ENCODE results near the gene USP15.

DNA sequence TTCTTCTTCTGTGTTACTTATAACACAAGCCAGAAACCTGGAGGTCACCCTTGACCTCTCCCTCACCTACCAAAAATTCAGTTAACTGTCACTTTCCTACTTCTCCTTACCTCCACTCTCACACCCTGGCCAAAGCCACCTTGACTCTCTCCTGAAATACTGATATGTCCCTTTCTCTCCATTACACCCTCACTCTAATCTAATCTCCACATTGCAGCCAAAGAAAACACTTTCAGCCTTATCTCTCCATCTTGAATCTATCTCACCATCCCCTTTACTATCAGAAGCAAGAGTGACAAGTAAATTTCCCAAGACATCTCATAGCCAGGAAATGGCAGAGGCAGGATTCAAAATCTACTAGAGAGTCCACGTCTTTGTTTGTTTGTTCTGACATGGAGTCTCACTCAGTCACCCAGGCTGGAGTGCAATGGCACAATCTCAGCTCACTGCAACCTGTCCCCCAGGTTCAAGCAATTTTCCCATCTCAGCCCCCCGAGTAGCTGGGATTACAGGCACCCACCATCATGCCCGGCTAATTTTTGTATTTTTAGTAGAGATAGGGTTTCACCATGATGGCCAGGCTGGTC, 28.0 kb upstream of the USP15 start:
- no peak for TF ChIP-seq CEBPB (IDR thresholded peaks at IDR 0.05; ENCODE audit: low read depth, low read length)
- TF ChIP-seq SMC3 (IDR thresholded peaks at IDR 0.05; ENCODE audit: low read depth, low read length), result no peak
- TF ChIP-seq, protein P1, sequence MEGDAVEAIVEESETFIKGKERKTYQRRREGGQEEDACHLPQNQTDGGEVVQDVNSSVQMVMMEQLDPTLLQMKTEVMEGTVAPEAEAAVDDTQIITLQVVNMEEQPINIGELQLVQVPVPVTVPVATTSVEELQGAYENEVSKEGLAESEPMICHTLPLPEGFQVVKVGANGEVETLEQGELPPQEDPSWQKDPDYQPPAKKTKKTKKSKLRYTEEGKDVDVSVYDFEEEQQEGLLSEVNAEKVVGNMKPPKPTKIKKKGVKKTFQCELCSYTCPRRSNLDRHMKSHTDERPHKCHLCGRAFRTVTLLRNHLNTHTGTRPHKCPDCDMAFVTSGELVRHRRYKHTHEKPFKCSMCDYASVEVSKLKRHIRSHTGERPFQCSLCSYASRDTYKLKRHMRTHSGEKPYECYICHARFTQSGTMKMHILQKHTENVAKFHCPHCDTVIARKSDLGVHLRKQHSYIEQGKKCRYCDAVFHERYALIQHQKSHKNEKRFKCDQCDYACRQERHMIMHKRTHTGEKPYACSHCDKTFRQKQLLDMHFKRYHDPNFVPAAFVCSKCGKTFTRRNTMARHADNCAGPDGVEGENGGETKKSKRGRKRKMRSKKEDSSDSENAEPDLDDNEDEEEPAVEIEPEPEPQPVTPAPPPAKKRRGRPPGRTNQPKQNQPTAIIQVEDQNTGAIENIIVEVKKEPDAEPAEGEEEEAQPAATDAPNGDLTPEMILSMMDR (conservative IDR thresholded peaks at IDR 0.05; ENCODE audit: low read depth, low read length), result no peak
- TF ChIP-seq POLR2A (IDR thresholded peaks at IDR 0.05; ENCODE audit: low read depth, low read length), result no peak
- TF ChIP-seq MAFK (IDR thresholded peaks at IDR 0.05; ENCODE audit: low read depth, low read length), result no peak
- no peak for TF ChIP-seq FOS (IDR thresholded peaks at IDR 0.05; ENCODE audit: low read depth, low read length)
- no peak for TF ChIP-seq MAZ (IDR thresholded peaks at IDR 0.05; ENCODE audit: borderline replicate concordance, low read depth, low read length)
- TF ChIP-seq RFX5 (IDR thresholded peaks at IDR 0.05; ENCODE audit: low read depth, low read length), result no peak
- TF ChIP-seq, protein P2, sequence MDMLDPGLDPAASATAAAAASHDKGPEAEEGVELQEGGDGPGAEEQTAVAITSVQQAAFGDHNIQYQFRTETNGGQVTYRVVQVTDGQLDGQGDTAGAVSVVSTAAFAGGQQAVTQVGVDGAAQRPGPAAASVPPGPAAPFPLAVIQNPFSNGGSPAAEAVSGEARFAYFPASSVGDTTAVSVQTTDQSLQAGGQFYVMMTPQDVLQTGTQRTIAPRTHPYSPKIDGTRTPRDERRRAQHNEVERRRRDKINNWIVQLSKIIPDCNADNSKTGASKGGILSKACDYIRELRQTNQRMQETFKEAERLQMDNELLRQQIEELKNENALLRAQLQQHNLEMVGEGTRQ (IDR thresholded peaks at IDR 0.05; ENCODE audit: low read depth, low read length), result no peak
- TF ChIP-seq RCOR1 (IDR thresholded peaks at IDR 0.05; ENCODE audit: insufficient replicate concordance, low read length), result no peak
- TF ChIP-seq CHD1 (IDR thresholded peaks at IDR 0.05; ENCODE audit: low read depth, low read length), result no peak
- no peak for TF ChIP-seq BHLHE40 (IDR thresholded peaks at IDR 0.05; ENCODE audit: low read depth, low read length)
- TF ChIP-seq MXI1 (IDR thresholded peaks at IDR 0.05; ENCODE audit: borderline replicate concordance, low read depth, low read length), result no peak
- no peak for TF ChIP-seq RAD21 (IDR thresholded peaks at IDR 0.05; ENCODE audit: low read length)

Data from IMR-90 (cell line).